Measurements from ENCODE around the gene ZNRF1. TPM values are rescaled to one million over a fixed set of nuclear protein-coding genes. Genes with fewer than 3 reads are reported as not detected.

ZNRF1 gene
- total and polyA plus RNA-seq, 11 donors = 12.8 to 43.3 (median 23.2) TPM

DNA sequence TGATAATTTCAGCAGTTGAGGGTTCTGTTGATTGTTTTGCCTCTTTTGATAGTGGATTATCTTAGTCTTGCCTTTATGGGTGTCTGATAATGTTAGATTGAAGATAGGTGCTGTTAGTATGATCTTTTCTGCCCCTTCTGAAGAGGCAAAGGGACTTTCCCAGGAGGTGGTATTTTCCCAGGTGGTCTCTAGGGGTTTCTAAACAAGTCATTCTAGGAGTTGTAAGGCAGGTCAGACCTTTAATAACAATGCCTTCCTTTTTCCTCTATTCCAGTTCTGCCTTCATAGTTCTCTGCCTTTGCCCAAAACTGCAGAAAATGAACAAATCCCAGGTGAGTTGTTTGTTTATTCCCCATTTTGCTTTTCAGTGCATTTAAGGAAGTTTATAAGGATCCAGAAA, 153.8 kb downstream of the ZNRF1 start:
- intact Hi-C loops (cut with DNase I) = no loop called here

DNA sequence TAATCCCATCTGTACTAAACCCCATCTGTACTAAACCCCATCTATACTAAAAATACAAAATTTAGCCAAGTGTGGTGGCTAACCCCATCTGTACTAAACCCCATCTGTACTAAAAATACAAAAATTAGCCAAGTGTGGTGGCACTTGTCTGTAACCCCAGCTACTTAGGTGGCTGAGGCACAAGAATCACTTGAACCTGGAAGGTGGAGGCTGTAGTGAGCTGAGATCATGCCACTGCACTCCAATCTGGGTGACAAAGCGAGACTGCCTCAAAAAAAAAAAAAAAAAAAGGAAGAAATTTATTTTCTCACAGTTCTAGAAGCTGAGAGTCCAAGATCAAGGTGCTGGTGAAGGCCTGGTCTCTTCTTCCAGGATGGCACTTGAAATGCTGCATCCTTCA, 161.6 kb downstream of the ZNRF1 start:
- 91 to 100% (median 96%) methylated on average over 1 of the region's 1 CpG for WGBS, 4 donors
- Histone ChIP-seq H3K4me1 (no peaks in the 10 kb centered on the region), H3K27ac (no peak overlapping the region), H3K36me3 (peaks cover 0 to 37% (median 17%) of the 10 kb centered on the region in 9 donors), H3K4me3 (no peak overlapping the region), H3K27me3 (no peaks in the 10 kb centered on the region), H3K9me3 (peaks cover 0 to 6% (median 0%) of the 10 kb centered on the region in 12 donors)
- no peak for DNase-seq
- ATAC-seq = no peak
- intact Hi-C loops (cut with DNase I) = no loop called here
- TF ChIP-seq POLR2A (IDR thresholded peaks at IDR 0.05) = no peak

More for the DNA sequence above, 153.8 kb downstream of the ZNRF1 start:
- no peak for TF ChIP-seq POLR2A (IDR thresholded peaks at IDR 0.05)
- TF ChIP-seq, protein P1, sequence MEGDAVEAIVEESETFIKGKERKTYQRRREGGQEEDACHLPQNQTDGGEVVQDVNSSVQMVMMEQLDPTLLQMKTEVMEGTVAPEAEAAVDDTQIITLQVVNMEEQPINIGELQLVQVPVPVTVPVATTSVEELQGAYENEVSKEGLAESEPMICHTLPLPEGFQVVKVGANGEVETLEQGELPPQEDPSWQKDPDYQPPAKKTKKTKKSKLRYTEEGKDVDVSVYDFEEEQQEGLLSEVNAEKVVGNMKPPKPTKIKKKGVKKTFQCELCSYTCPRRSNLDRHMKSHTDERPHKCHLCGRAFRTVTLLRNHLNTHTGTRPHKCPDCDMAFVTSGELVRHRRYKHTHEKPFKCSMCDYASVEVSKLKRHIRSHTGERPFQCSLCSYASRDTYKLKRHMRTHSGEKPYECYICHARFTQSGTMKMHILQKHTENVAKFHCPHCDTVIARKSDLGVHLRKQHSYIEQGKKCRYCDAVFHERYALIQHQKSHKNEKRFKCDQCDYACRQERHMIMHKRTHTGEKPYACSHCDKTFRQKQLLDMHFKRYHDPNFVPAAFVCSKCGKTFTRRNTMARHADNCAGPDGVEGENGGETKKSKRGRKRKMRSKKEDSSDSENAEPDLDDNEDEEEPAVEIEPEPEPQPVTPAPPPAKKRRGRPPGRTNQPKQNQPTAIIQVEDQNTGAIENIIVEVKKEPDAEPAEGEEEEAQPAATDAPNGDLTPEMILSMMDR (IDR thresholded peaks at IDR 0.05) = no peak
- ATAC-seq (no peak), DNase-seq (no peak)
- Histone ChIP-seq H3K9me3 (peaks cover 0 to 32% (median 16%) of the 10 kb centered on the region in 12 donors), H3K4me3 (no peak overlapping the region), H3K36me3 (peaks cover 0 to 47% (median 14%) of the 10 kb centered on the region in 9 donors), H3K27me3 (no peaks in the 10 kb centered on the region), H3K27ac (no peak overlapping the region), H3K4me1 (peaks cover 0 to 11% (median 5%) of the 10 kb centered on the region in 12 donors)

Other genes with a start within 250 kb of the ZNRF1 start
- under 1 TPM in 2 of 9 donors, not detected in 7; 0.28 to 0.50 TPM for gene FA2H, start 224.2 kb upstream of the ZNRF1 start, total RNA-seq
- gene FA2H, start 224.2 kb upstream of the ZNRF1 start, polyA plus RNA-seq = 1 to 10 TPM in 1 of 2 donors, under 1 TPM in 1; 0.04 to 1.9 TPM
- 10 to 100 TPM; 22.8 to 52.2 (median 40.7) TPM for gene WDR59, start 13.9 kb upstream of the ZNRF1 start, total RNA-seq
- gene WDR59, start 13.9 kb upstream of the ZNRF1 start, polyA plus RNA-seq = 10 to 100 TPM; 16.0 to 17.4 TPM
- gene LDHD, start 117.8 kb downstream of the ZNRF1 start, total RNA-seq = 100 to 1,000 TPM in 3 of 9 donors, 10 to 100 TPM in 6; 56.4 to 185 (median 90.6) TPM
- 100 to 1,000 TPM in 1 of 2 donors, 10 to 100 TPM in 1; 49.0 to 104 TPM for gene LDHD, start 117.8 kb downstream of the ZNRF1 start, polyA plus RNA-seq
- gene ZFP1, start 149.5 kb downstream of the ZNRF1 start, total RNA-seq = 10 to 100 TPM in 1 of 9 donors, 1 to 10 TPM in 8; 3.8 to 10.7 (median 6.2) TPM
- gene ZFP1, start 149.5 kb downstream of the ZNRF1 start, polyA plus RNA-seq = 1 to 10 TPM; 3.1 to 5.5 TPM
- 1 to 10 TPM in 4 of 9 donors, under 1 TPM in 1, not detected in 4; 0.98 to 3.7 (median 2.8) TPM for gene CTRB2, start 208.1 kb downstream of the ZNRF1 start, total RNA-seq
- under 1 TPM in 1 of 2 donors, not detected in 1; 0.51 TPM for gene CTRB2, start 208.1 kb downstream of the ZNRF1 start, polyA plus RNA-seq
- 1 to 10 TPM in 5 of 9 donors, not detected in 4; 2.0 to 3.7 (median 3.0) TPM for gene CTRB1, start 220.0 kb downstream of the ZNRF1 start, total RNA-seq
- gene CTRB1, start 220.0 kb downstream of the ZNRF1 start, polyA plus RNA-seq = under 1 TPM in 1 of 2 donors, not detected in 1; 0.64 TPM

All from heart left ventricle (tissue), 16 donors.